ENCODE measurements around the gene NHLH2. TPM values are rescaled to one million over a fixed set of nuclear protein-coding genes. Genes with fewer than 3 reads are reported as not detected.
A peak's percentile ranks its signal among the peaks of the same experiment; 100 is the strongest.

Gene NHLH2
- total and polyA plus RNA-seq, 10 of the 15 experiments (the other 5 are each of a cell fraction or from before 2014, with no cell fraction given), result 0.01 to 0.08 (median 0.05) TPM; not detected in 6

DNA sequence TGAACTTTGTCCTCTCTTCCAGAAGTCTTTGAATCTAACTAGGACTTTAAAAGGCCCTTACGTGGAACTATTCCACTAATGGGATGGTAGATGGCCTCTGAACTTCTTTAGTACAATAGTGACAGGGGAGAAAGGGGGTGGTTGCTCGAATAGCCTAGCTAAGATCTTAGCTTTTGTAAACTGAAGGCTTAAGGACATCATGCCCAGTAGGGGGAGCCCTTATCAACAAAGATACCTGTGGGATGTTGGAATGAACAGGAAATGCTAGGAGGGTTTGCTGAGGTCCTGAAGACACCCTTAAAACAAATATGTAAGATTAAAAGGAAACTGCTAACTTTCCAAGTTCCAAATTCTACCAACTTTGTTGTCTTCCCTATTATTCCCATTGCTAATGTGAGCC, 33.2 kb downstream of the NHLH2 start:
- in situ Hi-C loops (cut with MboI) (loop anchor here (5.0 kb wide), 1 partner anchor 175 kb away; no protein-coding TSS in a partner anchor), intact Hi-C loops (cut with micrococcal nuclease; ENCODE audit: unreplicated experiment) (loop anchor here (1.0 kb wide), 1 partner anchor 174 kb away; no protein-coding TSS in a partner anchor)
- no TSS peak for BruUV-seq (replicated peaks)
- no peaks in the 10 kb centered on the region for H3K9me3 ChIP-seq (replicated peaks; ENCODE audit: control insufficient read depth, insufficient read depth, low read length)
- H3K36me3 ChIP-seq (ENCODE audit: control insufficient read depth in 2 of 2, insufficient read depth in 2 of 2, low read length in 1 of 2), result no peaks in the 10 kb centered on the region
- ChIA-PET SMC1A (ENCODE audit: uncharacterized antibody, unreplicated experiment) (interaction anchor here (0.7 to 1.6 kb wide), 8 partner anchors 168 to 1321 kb away, joined by 3 to 15 read pairs (median 4); no protein-coding TSS in a partner anchor), POLR2A (no interaction called here), CTCF (interaction anchor here (0.6 to 11.4 kb wide), 8 partner anchors 14 to 691 kb away, joined by 3 to 132 read pairs (median 4); no protein-coding TSS in a partner anchor), RAD21 (ENCODE audit: unreplicated experiment) (interaction anchor here (0.6 to 2.0 kb wide), 7 partner anchors 173 to 691 kb away, joined by 3 to 20 read pairs (median 4); no protein-coding TSS in a partner anchor)
- peak; percentile 59 for FAIRE-seq
- WGBS (ENCODE audit: insufficient coverage, insufficient replicate concordance, low lambda C conversion rate, missing lambda C conversion rate), result 0% methylated on average over 2 of the region's 2 CpGs
- H3K27me3 ChIP-seq (replicated peaks in 1 of 2; ENCODE audit: control insufficient read depth in 2 of 2, insufficient read depth in 2 of 2, low read length in 1 of 2), result peaks cover 0 to 2% of the 10 kb centered on the region in 2 experiments; a peak in 1 of 4 replicates
- no peaks in the 10 kb centered on the region for H3K4me1 ChIP-seq (ENCODE audit: control insufficient read depth, insufficient read depth, low read length)
- no peak overlapping the region for H3K27ac ChIP-seq (ENCODE audit: control insufficient read depth, insufficient read depth)
- H2AFZ ChIP-seq (ENCODE audit: control insufficient read depth, low read depth, low read length), result no peak overlapping the region
- no peak overlapping the region for H3K9ac ChIP-seq (ENCODE audit: control insufficient read depth, insufficient read depth, low read length)
- peak; percentile 86 for ATAC-seq
- peak; percentile 13 for DNase-seq (ENCODE audit: low read depth, low spot score)
- H4K20me1 ChIP-seq (ENCODE audit: control insufficient read depth, insufficient read depth), result no peaks in the 10 kb centered on the region
- no peak overlapping the region for H3K4me3 ChIP-seq
- H3K4me2 ChIP-seq (ENCODE audit: control insufficient read depth, insufficient read depth), result no peak overlapping the region
- no peaks in the 10 kb centered on the region for H3K79me2 ChIP-seq (ENCODE audit: control insufficient read depth, insufficient read depth, low read length)
- TF ChIP-seq PML (IDR thresholded peaks at IDR 0.05; ENCODE audit: low read length) (no peak), SKIL (IDR thresholded peaks at IDR 0.05; ENCODE audit: low read depth, poor library complexity, severe bottlenecking) (no peak), CTCF (IDR thresholded peaks at IDR 0.05 in 2 of 3, conservative IDR thresholded peaks at IDR 0.05 in 1 of 3; ENCODE audit: control insufficient read depth in 2 of 3, extremely low read depth in 1 of 3, insufficient read depth in 1 of 3, low read depth in 3 of 3, low read length in 3 of 3) (peak; percentile 66 to 73 (median 73); a peak in 5 of 6 replicates), SMC3 (IDR thresholded peaks at IDR 0.05; ENCODE audit: borderline replicate concordance, low read length) (peak; percentile 79), SMAD5 (IDR thresholded peaks at IDR 0.05; ENCODE audit: low read depth) (no peak), ZNF274 (IDR thresholded peaks at IDR 0.05; ENCODE audit: insufficient read depth, insufficient read length) (no peak), ATF7 (IDR thresholded peaks at IDR 0.05; ENCODE audit: low read depth) (no peak), ZNF24 (IDR thresholded peaks at IDR 0.05) (no peak), NR2C1 (IDR thresholded peaks at IDR 0.05) (no peak), SMAD1 (IDR thresholded peaks at IDR 0.05; ENCODE audit: low read depth, partially characterized antibody) (no peak), CHD2 (IDR thresholded peaks at IDR 0.05; ENCODE audit: borderline replicate concordance, low read depth, low read length) (no peak), RBBP5 (conservative IDR thresholded peaks at IDR 0.05) (no peak), MTA3 (IDR thresholded peaks at IDR 0.05; ENCODE audit: borderline replicate concordance, low read length) (no peak), RAD21 (IDR thresholded peaks at IDR 0.05; ENCODE audit: insufficient read depth, low read depth, low read length) (peak; percentile 70), POLR2AphosphoS2 (IDR thresholded peaks at IDR 0.05; ENCODE audit: low read depth, low read length) (no peak)
- TF ChIP-seq, protein P1, sequence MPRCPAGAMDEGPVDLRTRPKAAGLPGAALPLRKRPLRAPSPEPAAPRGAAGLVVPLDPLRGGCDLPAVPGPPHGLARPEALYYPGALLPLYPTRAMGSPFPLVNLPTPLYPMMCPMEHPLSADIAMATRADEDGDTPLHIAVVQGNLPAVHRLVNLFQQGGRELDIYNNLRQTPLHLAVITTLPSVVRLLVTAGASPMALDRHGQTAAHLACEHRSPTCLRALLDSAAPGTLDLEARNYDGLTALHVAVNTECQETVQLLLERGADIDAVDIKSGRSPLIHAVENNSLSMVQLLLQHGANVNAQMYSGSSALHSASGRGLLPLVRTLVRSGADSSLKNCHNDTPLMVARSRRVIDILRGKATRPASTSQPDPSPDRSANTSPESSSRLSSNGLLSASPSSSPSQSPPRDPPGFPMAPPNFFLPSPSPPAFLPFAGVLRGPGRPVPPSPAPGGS (IDR thresholded peaks at IDR 0.05; ENCODE audit: borderline replicate concordance, insufficient read depth, low read depth, low read length, poor library complexity, severe bottlenecking), result no peak

Measured in GM12878 (cell line).